Stimulated activated CD8-positive, alpha-beta memory T cell treated with anti-CD3 and anti-CD28 coated beads, Interleukin-15, amount 100 ng/mL, for 48 hours (primary cell): ENCODE results near the gene CPVL.

ENCODE experiments used
- DNase-seq, 2 donors: peaks; one replicate each; pipeline ENCODE4 v3.0.0-alpha.2; 2020; ENCODE audit warnings: low read depth in 2 of 2

The CPVL gene

GRCh38 chr7:29005406-29005805 lies 140.9 kb downstream of the CPVL start:
- no peak for DNase-seq

GRCh38 chr7:29003703-29004102 lies 142.6 kb downstream of the CPVL start:
- DNase-seq: no peak

GRCh38 chr7:29000717-29001076 lies 145.6 kb downstream of the CPVL start:
- no peak for DNase-seq

GRCh38 chr7:28999895-29000716 lies 146.2 kb downstream of the CPVL start:
- DNase-seq: no peak

GRCh38 chr7:28999427-28999826 lies 146.9 kb downstream of the CPVL start:
- DNase-seq: no peak

GRCh38 chr7:28998105-28998504 lies 148.2 kb downstream of the CPVL start:
- no peak for DNase-seq

GRCh38 chr7:28996836-28997235 lies 149.5 kb downstream of the CPVL start:
- DNase-seq: no peak

GRCh38 chr7:28993371-28993770 lies 153.0 kb downstream of the CPVL start:
- DNase-seq: no peak

GRCh38 chr7:28992798-28993197 lies 153.5 kb downstream of the CPVL start:
- DNase-seq: no peak

- no peak for DNase-seq
Observed at GRCh38 chr7:28990200-28990960, 156.0 kb downstream of the CPVL start.

- DNase-seq: no peak
Observed at GRCh38 chr7:28989211-28989980, 156.9 kb downstream of the CPVL start.

- no peak for DNase-seq
Observed at GRCh38 chr7:28988810-28989209, 157.5 kb downstream of the CPVL start.

- DNase-seq: no peak
Observed at GRCh38 chr7:28988091-28988490, 158.2 kb downstream of the CPVL start.

- no peak for DNase-seq
Observed at GRCh38 chr7:28986765-28987110, 159.6 kb downstream of the CPVL start.

- no peak for DNase-seq
Observed at GRCh38 chr7:28986028-28986764, 160.1 kb downstream of the CPVL start.

GRCh38 chr7:28984631-28985030 lies 161.7 kb downstream of the CPVL start:
- no peak for DNase-seq

- no peak for DNase-seq
Observed at GRCh38 chr7:28984217-28984616, 162.1 kb downstream of the CPVL start.

- DNase-seq: no peak
Observed at GRCh38 chr7:28983396-28984190, 162.7 kb downstream of the CPVL start.

GRCh38 chr7:28981161-28981465 lies 165.2 kb downstream of the CPVL start:
- DNase-seq: no peak

GRCh38 chr7:28980451-28981160 lies 165.7 kb downstream of the CPVL start:
- DNase-seq: no peak

GRCh38 chr7:28979776-28980175 lies 166.6 kb downstream of the CPVL start:
- DNase-seq: no peak
